GM12891 (cell line): Measurements from ENCODE around the gene LCE1F.

Experiments
- POLR2A ChIP-seq: IDR thresholded peaks from 2 replicates; pipeline ENCODE4 v1.6.1; 2011; ENCODE audit warnings: low read depth, low read length, control low read depth
- POLR2AphosphoS5 ChIP-seq: IDR thresholded peaks from 2 replicates; pipeline ENCODE4 v1.6.1; 2011; ENCODE audit warnings: low read depth, low read length, control low read depth
- TAF1 ChIP-seq: IDR thresholded peaks from 2 replicates; pipeline ENCODE4 v1.6.1; 2011; ENCODE audit warnings: low read depth, low read length, control low read depth

DNA sequence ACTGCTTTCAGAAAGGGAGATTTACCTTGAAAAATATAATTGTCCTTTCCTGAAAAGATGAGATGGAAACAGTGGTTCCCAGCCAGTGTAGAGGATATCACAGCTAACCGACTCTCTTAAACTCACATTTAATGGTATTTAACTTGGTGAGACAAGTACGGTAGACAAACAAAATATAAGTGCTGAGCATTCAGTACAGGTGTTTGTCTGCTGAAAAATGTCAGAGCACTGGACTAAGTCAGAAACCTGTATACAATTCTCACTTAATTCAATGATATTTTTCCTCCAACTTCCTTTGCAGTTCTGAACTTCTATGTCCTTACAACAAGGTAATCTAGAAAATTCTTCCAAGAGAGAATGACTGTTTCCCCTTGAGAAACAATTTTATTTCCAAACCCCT lies 36.7 kb downstream of the LCE1F start, which contains the start of gene LCE1B:
- TF ChIP-seq POLR2A: no peak
- no peak for TF ChIP-seq POLR2AphosphoS5
- TF ChIP-seq TAF1: no peak
